Body of pancreas (tissue), 4 donors: ENCODE data around the gene SAXO2.
"Not testable (repeated sequence)": the region's sequence is repeated elsewhere in the genome, so short reads cannot be mapped to it uniquely, and the experiment has no call there.

Experiments used
- CTCF ChIP-seq, 7 experiments: fragments of 450-650 bp in 4 of 7; fragments of 200-600 bp in 3 of 7; sonication (generic) in 3 of 7; IDR thresholded peaks; one replicate each; pipeline ENCODE4 v1.5.1; 2016 to 2019; ENCODE audit warnings: antibody characterized with exemption in 7 of 7
- POLR2A ChIP-seq, 3 donors: fragments of 450-650 bp; IDR thresholded peaks; one replicate each; pipeline ENCODE4 v1.6.1; 2016; ENCODE audit warnings: antibody characterized with exemption in 3 of 3, mild to moderate bottlenecking in 2 of 3

GRCh38 chr15:82325646-82326045 lies 63.0 kb downstream of the SAXO2 start:
- TF ChIP-seq POLR2A, CTCF (IDR thresholded peaks at IDR 0.05): not testable (repeated sequence)
